SJSA1 (cell line): Measurements from ENCODE around the gene NCOA1. TPM values are rescaled to one million over a fixed set of nuclear protein-coding genes. Genes with fewer than 3 reads are reported as not detected.
"Not testable (repeated sequence)": the region's sequence is repeated elsewhere in the genome, so short reads cannot be mapped to it uniquely, and the experiment has no call there.

Experiments
- DNase-seq, 2 experiments: peaks; one replicate each; pipeline ENCODE4 v3.0.0-alpha.2; 2015 to 2020; ENCODE audit warnings: low spot score in 2 of 2, low read depth in 1 of 2
- H3K27ac ChIP-seq: fragments of 250-450 bp; sonication (Bioruptor Pico); 2 replicates; pipeline ENCODE4 v1.5.1; 2020; ENCODE audit warnings: mild to moderate bottlenecking, moderate library complexity
- H3K27me3 ChIP-seq: fragments of 250-450 bp; sonication (Bioruptor Pico); replicated peaks from 2 replicates; pipeline ENCODE4 v1.5.1; 2020; ENCODE audit warnings: mild to moderate bottlenecking, moderate library complexity
- H3K36me3 ChIP-seq: fragments of 250-450 bp; sonication (Bioruptor Pico); 2 replicates; pipeline ENCODE4 v1.5.1; 2020; ENCODE audit warnings: mild to moderate bottlenecking
- H3K4me1 ChIP-seq: fragments of 250-450 bp; sonication (Bioruptor Pico); replicated peaks from 2 replicates; pipeline ENCODE4 v1.6.1; 2021; ENCODE audit warnings: mild to moderate bottlenecking
- H3K4me3 ChIP-seq: fragments of 250-450 bp; sonication (Bioruptor Pico); 2 replicates; pipeline ENCODE4 v1.5.1; 2020; ENCODE audit warnings: mild to moderate bottlenecking
- H3K9me3 ChIP-seq: fragments of 250-450 bp; sonication (Bioruptor Pico); replicated peaks from 2 replicates; pipeline ENCODE4 v1.5.1; 2020; ENCODE audit warnings: mild to moderate bottlenecking
- total RNA-seq: library from RNA; depleted of rRNA; stranded (reverse); fragments of >200 nt; shearing (Covaris generic); gene quantifications from 2 replicates; pipeline ENCODE4 v1.2.3, GENCODE V29; 2014

The NCOA1 gene
- total RNA-seq, 1 experiment from 2014 or later: 14.5 TPM

- H3K36me3 ChIP-seq: no peaks in the 10 kb centered on the region
- DNase-seq: no peak
- no peaks in the 10 kb centered on the region for H3K27me3 ChIP-seq
- H3K4me1 ChIP-seq: no peaks in the 10 kb centered on the region
- no peaks in the 10 kb centered on the region for H3K9me3 ChIP-seq
- H3K27ac ChIP-seq: no peak overlapping the region
- H3K4me3 ChIP-seq: no peak overlapping the region
These were observed 24.8 kb downstream of the NCOA1 start for GRCh38 chr2:24515831-24516230.

DNA sequence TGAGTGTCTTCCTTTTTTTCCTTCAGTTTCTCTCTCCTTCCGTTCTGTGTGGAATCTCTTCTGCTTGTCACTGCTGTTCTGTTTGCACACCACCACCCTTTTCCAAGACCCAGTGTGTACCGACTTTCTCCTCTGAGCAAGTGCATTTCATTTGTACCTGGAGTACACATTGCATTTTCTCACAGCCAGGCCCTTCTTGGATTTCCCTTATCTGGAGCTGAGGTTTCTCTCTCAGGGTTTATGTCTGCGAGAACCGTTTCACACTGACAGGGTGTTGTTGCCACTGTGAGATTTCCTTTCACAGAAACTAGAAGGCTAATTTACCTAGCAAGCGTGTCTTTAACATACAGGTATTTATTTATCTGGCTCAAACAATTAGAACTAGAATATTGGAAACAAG lies 26.2 kb downstream of the NCOA1 start:
- no peak overlapping the region for H3K27ac ChIP-seq
- DNase-seq: no peak
- H3K27me3 ChIP-seq: no peaks in the 10 kb centered on the region
- H3K4me1 ChIP-seq: no peaks in the 10 kb centered on the region
- H3K36me3 ChIP-seq: no peaks in the 10 kb centered on the region
- H3K4me3 ChIP-seq: no peak overlapping the region
- H3K9me3 ChIP-seq: no peaks in the 10 kb centered on the region

DNA sequence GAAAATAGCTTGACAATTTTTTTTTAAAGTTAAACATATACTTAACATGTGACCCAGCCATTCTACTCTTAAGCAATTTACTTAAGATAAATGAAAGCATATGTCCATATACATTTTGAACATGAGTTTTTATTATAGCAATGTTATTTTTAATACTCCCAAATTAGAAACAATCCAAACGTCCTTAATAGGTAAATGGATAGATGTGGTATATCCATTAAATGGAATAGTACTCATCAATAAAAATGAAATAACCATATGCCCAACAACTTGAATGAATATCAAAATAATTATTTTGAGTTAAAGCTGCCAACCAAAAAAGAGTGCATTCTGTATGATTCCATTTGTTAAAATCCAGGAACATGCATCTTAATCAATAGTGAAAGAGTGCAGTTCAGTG lies 29.1 kb downstream of the NCOA1 start:
- Histone ChIP-seq H3K36me3 (no peaks in the 10 kb centered on the region), H3K4me3 (no peak overlapping the region), H3K4me1 (no peaks in the 10 kb centered on the region), H3K27ac (no peak overlapping the region), H3K27me3 (no peaks in the 10 kb centered on the region), H3K9me3 (no peaks in the 10 kb centered on the region)
- DNase-seq: no peak

GRCh38 chr2:24521162-24521857 lies 30.3 kb downstream of the NCOA1 start:
- no peaks in the 10 kb centered on the region for H3K36me3 ChIP-seq
- H3K27me3 ChIP-seq: no peaks in the 10 kb centered on the region
- H3K4me1 ChIP-seq: no peaks in the 10 kb centered on the region
- DNase-seq: no peak
- no peak overlapping the region for H3K4me3 ChIP-seq
- H3K27ac ChIP-seq: no peak overlapping the region
- no peaks in the 10 kb centered on the region for H3K9me3 ChIP-seq

GRCh38 chr2:24521975-24522639 lies 31.1 kb downstream of the NCOA1 start:
- Histone ChIP-seq H3K9me3 (no peaks in the 10 kb centered on the region), H3K4me3 (no peak overlapping the region), H3K36me3 (no peaks in the 10 kb centered on the region), H3K4me1 (no peaks in the 10 kb centered on the region), H3K27me3 (no peaks in the 10 kb centered on the region), H3K27ac (no peak overlapping the region)
- no peak for DNase-seq

GRCh38 chr2:24527536-24527935 lies 36.5 kb downstream of the NCOA1 start:
- Histone ChIP-seq H3K4me1 (no peaks in the 10 kb centered on the region), H3K9me3 (peaks cover 2% of the 10 kb centered on the region), H3K27me3 (no peaks in the 10 kb centered on the region), H3K4me3 (no peak overlapping the region), H3K36me3 (no peaks in the 10 kb centered on the region), H3K27ac (no peak overlapping the region)
- DNase-seq: no peak

GRCh38 chr2:24530796-24531195 lies 39.7 kb downstream of the NCOA1 start:
- DNase-seq: no peak
- peaks cover 2% of the 10 kb centered on the region for H3K9me3 ChIP-seq
- no peak overlapping the region for H3K4me3 ChIP-seq
- H3K27me3 ChIP-seq: no peaks in the 10 kb centered on the region
- no peaks in the 10 kb centered on the region for H3K36me3 ChIP-seq
- no peaks in the 10 kb centered on the region for H3K4me1 ChIP-seq
- H3K27ac ChIP-seq: no peak overlapping the region

DNA sequence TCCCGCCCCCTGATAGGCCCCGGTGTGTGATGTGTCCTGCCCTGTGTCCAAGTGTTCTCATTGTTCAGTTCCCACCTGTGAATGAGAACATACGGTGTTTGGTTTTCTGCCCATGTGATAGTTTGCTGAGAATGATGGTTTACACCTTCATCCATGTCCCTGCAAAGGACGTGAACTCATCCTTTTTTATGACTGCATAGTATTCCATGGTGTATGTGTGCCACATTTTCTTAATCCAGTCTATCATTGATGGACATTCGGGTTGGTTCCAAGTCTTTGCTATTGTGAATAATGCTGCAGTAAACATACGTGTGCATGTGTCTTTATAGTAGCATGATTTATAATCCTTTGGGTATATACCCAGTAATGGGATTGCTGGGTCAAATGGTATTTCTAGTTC lies 40.6 kb downstream of the NCOA1 start:
- DNase-seq, H3K27ac ChIP-seq, H3K4me3 ChIP-seq, H3K36me3 ChIP-seq, H3K27me3 ChIP-seq, H3K9me3 ChIP-seq, H3K4me1 ChIP-seq: not testable (repeated sequence)

GRCh38 chr2:24532057-24532456 lies 41.0 kb downstream of the NCOA1 start:
- not testable (repeated sequence) for H3K4me1 ChIP-seq, H3K27ac ChIP-seq, H3K9me3 ChIP-seq, H3K36me3 ChIP-seq, DNase-seq, H3K27me3 ChIP-seq, H3K4me3 ChIP-seq

DNA sequence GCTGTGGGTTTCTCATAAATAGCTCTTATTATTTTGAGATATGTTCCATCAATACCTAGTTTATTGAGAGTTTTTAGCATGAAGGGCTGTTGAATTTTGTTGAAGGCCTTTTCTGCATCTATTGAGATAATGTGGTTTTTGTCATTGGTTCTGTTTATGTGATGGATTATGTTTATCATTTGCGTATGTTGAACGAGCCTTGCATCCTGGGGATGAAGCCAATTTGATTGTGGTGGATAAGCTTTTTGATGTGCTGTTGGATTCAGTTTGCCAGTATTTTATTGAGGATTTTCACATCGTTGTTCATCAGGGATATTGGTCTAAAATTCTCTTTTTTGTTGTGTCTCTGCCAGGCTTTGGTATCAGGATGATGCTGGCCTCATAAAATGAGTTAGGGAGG lies 42.5 kb downstream of the NCOA1 start:
- not testable (repeated sequence) for H3K4me1 ChIP-seq, H3K27me3 ChIP-seq, H3K36me3 ChIP-seq, H3K9me3 ChIP-seq, DNase-seq, H3K27ac ChIP-seq, H3K4me3 ChIP-seq

DNA sequence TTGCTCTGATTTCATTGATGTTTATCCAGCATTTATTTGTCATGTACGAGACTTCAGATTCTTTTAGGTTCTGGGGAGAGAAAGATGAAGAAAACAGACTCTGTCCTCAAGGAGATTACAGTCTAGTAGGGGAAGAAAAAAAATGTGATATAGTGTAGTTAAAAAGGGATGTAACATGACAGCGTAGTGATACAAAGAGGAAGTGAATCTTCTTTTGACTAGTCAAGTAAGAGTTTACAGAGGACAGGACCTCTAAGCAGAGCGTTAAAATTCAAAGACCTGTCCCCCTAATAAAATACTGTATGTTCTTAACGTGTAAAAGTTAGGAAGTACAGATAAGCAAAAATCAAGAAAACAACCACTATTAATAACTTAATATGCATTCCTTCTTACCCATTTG lies 47.7 kb downstream of the NCOA1 start:
- H3K4me1 ChIP-seq: no peaks in the 10 kb centered on the region
- H3K4me3 ChIP-seq: no peak overlapping the region
- no peaks in the 10 kb centered on the region for H3K36me3 ChIP-seq
- DNase-seq: no peak
- no peaks in the 10 kb centered on the region for H3K27me3 ChIP-seq
- no peaks in the 10 kb centered on the region for H3K9me3 ChIP-seq
- H3K27ac ChIP-seq: no peak overlapping the region

GRCh38 chr2:24539258-24539657 lies 48.2 kb downstream of the NCOA1 start:
- H3K27ac ChIP-seq: no peak overlapping the region
- DNase-seq: no peak
- no peaks in the 10 kb centered on the region for H3K9me3 ChIP-seq
- no peaks in the 10 kb centered on the region for H3K36me3 ChIP-seq
- H3K4me3 ChIP-seq: no peak overlapping the region
- no peaks in the 10 kb centered on the region for H3K4me1 ChIP-seq
- no peaks in the 10 kb centered on the region for H3K27me3 ChIP-seq

DNA sequence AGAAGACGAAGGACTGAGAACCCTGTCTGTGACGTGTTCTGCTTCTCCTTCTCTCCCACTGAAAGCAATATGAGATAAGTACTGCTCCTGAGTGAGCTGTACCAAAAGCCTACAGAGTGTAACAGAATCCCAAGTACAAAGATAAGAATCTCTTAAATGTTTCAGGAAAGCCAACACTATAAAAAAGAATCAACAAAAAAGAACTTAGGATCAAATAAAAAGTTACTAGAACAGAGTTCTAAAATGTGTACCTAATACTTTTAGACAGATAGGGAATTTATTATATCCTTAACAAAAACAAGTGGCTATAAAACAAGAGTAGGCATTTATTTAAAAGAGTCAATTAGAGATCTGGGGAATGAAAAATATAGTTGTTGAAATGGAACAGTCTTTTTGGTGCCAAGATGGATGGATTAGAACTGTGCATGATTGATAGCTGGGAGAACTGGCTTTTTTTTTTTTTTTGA lies 49.0 kb downstream of the NCOA1 start:
- Histone ChIP-seq H3K27me3 (no peaks in the 10 kb centered on the region), H3K36me3 (no peaks in the 10 kb centered on the region), H3K27ac (no peak overlapping the region), H3K4me3 (no peak overlapping the region), H3K4me1 (no peaks in the 10 kb centered on the region), H3K9me3 (no peaks in the 10 kb centered on the region)
- no peak for DNase-seq

DNA sequence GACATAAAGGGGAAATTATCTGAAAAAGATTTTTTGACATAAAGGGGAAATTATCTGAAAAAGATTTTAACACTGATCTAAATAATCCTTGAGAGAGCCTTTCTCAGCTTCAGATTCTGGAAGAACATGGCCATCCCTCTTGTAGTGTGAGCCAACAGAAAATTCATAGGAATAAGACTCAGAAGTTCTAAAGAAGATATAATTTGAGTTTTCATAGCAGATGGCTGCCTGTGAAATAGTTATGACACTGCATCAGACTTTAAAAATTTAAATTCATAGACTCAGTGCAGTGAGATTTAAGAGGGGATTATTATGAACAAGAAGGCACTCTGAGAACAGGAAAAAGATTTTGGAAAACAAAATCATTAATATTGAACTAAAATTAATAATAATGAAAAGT lies 50.6 kb downstream of the NCOA1 start:
- Histone ChIP-seq H3K4me1 (no peaks in the 10 kb centered on the region), H3K4me3 (no peak overlapping the region), H3K36me3 (no peaks in the 10 kb centered on the region), H3K9me3 (no peaks in the 10 kb centered on the region), H3K27ac (no peak overlapping the region), H3K27me3 (no peaks in the 10 kb centered on the region)
- no peak for DNase-seq
